NCI-H82 (cell line): ENCODE results near the gene LTN1.
A peak's percentile ranks its signal among the peaks of the same experiment; 100 is the strongest.
"Not testable (repeated sequence)": the region's sequence is repeated elsewhere in the genome, so short reads cannot be mapped to it uniquely, and the experiment has no call there.

ENCODE experiments used
- DNase-seq: peaks from one replicate; lab custom pipeline; 2025; lab: John Stamatoyannopoulos, UW

LTN1 gene, protein sequence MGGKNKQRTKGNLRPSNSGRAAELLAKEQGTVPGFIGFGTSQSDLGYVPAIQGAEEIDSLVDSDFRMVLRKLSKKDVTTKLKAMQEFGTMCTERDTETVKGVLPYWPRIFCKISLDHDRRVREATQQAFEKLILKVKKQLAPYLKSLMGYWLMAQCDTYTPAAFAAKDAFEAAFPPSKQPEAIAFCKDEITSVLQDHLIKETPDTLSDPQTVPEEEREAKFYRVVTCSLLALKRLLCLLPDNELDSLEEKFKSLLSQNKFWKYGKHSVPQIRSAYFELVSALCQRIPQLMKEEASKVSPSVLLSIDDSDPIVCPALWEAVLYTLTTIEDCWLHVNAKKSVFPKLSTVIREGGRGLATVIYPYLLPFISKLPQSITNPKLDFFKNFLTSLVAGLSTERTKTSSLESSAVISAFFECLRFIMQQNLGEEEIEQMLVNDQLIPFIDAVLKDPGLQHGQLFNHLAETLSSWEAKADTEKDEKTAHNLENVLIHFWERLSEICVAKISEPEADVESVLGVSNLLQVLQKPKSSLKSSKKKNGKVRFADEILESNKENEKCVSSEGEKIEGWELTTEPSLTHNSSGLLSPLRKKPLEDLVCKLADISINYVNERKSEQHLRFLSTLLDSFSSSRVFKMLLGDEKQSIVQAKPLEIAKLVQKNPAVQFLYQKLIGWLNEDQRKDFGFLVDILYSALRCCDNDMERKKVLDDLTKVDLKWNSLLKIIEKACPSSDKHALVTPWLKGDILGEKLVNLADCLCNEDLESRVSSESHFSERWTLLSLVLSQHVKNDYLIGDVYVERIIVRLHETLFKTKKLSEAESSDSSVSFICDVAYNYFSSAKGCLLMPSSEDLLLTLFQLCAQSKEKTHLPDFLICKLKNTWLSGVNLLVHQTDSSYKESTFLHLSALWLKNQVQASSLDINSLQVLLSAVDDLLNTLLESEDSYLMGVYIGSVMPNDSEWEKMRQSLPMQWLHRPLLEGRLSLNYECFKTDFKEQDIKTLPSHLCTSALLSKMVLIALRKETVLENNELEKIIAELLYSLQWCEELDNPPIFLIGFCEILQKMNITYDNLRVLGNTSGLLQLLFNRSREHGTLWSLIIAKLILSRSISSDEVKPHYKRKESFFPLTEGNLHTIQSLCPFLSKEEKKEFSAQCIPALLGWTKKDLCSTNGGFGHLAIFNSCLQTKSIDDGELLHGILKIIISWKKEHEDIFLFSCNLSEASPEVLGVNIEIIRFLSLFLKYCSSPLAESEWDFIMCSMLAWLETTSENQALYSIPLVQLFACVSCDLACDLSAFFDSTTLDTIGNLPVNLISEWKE (N-terminal part only)

GRCh38 chr21:28992526-28993292 lies at the start of gene LTN1:
LTN1 (minus strand) TSS chr21:28992877; CDS start chr21:28992805, 72 bp downstream.
- peak; percentile 100 for DNase-seq

- no peak for DNase-seq
These were observed 42.0 kb upstream of the LTN1 start for GRCh38 chr21:29034678-29035077.

GRCh38 chr21:29033871-29034270 lies 41.2 kb upstream of the LTN1 start:
- no peak for DNase-seq

DNA sequence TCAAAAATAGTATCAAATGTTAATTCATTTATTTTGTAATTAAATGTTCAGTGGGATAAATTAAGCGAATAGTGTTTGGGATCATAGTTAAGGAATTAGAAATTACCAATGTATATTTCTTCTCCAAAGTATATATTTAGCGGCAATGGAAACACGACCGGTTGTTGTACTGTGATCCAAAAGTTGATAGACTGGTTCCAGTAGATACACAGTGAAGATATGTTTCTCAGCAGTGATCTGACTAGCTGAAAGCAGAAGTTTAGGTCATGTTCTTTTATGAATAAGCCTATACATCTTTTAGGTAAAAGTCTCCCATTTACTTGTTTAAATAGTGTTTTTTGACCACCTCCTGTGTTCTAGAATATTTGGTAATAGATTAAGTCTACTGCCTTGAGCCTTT lies 40.6 kb upstream of the LTN1 start:
- no peak for DNase-seq

DNA sequence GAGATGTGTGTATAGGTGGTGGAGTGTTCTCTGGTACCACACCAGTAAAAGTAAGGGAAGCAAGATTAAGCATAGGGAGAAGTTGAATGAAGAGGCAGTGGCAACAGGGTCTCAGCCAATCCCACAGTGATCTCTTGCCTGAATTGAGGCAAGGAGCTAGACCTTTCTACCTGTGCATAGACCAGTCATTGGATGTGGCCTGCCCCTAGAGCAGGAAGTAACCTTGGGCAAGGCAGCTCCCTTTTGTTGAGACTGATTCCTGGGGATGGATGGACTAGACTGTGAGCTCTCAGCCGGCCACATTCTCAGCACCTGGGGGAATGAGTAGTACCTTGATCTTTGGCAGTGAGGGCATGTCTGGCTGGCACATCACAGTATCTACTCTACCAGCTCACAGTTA lies 38.2 kb upstream of the LTN1 start:
- DNase-seq = no peak

DNA sequence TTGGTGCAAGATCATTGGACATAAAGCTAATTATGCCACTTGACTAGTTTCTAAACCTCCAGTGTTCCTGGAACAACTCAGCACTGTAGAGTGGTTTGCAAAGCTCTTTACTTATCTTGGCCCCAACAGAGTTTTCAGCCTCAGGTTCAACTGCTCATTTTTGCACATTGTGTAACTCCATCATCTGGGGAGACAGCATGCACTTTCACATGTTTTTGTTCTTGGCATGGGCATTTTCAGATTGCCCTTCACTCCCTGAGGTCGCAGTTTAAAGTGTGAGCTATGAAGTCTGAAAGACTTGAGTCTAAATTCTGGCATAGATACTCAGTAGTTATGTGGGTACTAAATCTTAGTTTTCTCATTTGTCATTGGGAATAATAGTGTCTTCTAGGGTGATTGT lies 36.8 kb upstream of the LTN1 start:
- DNase-seq = no peak

GRCh38 chr21:29025328-29025713 lies 32.6 kb upstream of the LTN1 start:
- DNase-seq = peak; percentile 11

DNA sequence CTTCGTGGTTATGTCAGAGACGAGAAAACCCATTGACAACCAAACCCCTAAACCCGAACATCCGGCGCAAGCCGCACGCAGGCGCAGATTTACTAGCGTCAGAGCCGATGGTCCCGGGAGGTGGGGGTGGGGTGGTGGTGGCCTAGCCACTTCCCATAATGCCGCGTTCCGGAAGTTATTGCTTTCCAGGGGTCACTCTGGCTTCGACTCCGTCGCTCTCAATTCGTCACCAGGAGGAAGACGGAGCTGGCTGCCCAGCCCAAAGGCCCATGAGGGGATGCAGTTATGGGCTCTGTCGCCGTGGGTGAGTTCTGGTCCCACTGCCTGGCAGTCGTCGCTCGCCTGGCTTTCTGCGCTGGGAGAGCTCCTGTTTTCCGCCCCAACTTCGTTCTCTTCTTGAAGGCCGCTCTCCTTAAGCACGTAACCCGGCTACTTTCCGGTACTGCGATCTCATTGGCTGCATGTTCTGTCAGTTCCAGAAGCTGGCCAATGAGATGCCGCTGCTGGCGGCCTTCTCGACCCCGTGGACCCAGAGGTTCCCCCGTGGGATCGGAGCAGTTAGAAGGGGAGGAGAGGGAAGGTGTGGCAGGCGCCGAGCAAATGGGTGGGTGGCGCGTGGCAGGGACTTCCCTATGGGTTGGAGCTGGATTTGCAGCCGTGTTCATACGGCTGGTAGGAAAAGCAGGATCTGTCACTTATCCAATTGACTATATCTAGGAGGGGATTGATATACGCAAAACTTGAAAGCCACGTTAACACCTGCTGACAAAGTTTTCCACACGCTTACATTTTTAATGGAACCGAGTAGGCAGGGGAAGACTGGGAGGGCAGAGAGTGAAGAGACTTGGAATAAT lies 32.0 kb upstream of the LTN1 start, which contains the start of gene USP16:
Gene USP16, plus strand, starts transcription at position 195 of the 854 bp plus-strand sequence. CDS start 3,246 bp downstream, outside the sequence.
- DNase-seq = peak; percentile 98

DNA sequence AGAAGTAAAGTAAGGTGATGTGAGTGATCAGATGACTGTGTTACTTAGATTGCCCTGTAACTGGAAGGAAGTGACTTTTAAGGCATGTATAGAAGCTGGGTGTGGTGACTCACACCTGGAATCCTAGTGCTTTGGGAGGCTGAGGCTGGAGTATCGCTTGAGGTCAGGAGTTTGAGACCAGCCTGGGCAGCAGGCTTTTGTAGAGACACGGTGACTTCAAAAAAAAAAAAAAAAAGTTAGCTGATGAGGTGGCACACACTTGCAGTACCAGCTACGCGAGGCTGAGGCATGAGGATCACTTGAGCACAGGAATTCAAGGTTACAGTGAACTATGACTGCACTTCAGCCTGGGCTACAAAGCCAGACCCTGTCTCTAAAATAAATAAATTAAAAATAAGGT lies 29.5 kb upstream of the LTN1 start:
- DNase-seq = no peak

GRCh38 chr21:29018540-29018939 lies 25.9 kb upstream of the LTN1 start:
- peak; percentile 32 for DNase-seq

GRCh38 chr21:29017639-29018237 lies 25.1 kb upstream of the LTN1 start:
- DNase-seq = peak; percentile 26

DNA sequence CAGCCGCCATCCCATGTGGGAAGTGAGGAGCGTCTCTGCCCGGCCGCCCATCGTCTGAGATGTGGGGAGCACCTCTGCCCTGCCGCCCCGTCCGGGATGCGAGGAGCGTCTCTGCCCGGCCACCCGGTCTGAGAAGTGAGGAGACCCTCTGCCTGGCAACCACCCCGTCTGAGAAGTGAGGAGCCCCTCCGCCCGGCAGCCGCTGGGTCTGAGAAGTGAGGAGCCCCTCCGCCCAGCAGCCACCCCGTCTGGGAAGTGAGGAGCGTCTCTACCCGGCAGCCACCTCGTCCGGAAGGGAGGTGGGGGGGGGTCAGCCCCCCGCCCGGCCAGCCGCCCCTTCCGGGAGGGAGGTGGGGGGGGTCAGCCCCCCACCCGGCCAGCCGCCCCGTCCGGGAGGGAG lies 18.6 kb upstream of the LTN1 start:
- DNase-seq = not testable (repeated sequence)

- no peak for DNase-seq
These were observed 15.7 kb upstream of the LTN1 start for GRCh38 chr21:29008367-29008766.

DNA sequence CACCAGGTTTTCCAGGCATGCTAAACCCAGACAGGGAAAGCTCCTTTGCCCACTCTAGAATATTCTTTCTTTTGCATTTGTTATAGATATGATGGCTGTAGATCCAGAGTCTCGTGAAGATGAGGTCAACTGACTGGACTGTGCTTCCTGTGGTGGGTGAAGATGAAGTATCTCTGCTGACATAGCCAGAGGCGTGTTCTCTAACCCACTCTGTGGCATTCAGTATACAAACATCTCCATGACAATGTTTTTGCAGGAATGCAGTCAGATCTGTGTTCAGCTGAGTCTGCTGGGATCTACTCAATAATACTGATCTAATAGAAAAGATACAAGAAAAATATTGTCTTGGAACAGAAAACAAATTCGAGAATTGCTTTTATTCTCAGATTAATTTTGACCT lies 15.1 kb upstream of the LTN1 start:
- no peak for DNase-seq

DNA sequence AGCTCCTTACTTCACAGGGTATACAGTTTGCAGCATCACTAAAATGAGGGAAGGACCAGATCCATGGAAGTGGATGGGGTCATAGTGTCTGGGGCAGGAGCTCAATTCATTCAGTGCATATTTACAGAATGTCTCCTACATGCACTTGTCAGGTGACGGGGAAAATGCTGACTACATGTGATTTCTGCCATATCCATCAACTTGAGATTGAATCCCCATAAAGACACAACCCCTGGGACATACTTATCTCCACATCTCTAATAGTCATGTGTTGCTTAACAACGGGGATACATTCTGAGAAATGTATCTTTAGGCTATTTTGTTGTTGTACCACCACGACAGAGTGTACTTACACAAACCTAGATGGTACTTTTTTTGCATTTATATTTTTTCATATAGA lies 14.5 kb upstream of the LTN1 start:
- DNase-seq = no peak

- no peak for DNase-seq
These were observed 13.0 kb upstream of the LTN1 start for GRCh38 chr21:29005696-29006095.

- DNase-seq = peak; percentile 98
These were observed 9.9 kb upstream of the LTN1 start for GRCh38 chr21:29002442-29003144.

- no peak for DNase-seq
These were observed 584 bp upstream of the LTN1 start for GRCh38 chr21:28993293-28993629.

DNA sequence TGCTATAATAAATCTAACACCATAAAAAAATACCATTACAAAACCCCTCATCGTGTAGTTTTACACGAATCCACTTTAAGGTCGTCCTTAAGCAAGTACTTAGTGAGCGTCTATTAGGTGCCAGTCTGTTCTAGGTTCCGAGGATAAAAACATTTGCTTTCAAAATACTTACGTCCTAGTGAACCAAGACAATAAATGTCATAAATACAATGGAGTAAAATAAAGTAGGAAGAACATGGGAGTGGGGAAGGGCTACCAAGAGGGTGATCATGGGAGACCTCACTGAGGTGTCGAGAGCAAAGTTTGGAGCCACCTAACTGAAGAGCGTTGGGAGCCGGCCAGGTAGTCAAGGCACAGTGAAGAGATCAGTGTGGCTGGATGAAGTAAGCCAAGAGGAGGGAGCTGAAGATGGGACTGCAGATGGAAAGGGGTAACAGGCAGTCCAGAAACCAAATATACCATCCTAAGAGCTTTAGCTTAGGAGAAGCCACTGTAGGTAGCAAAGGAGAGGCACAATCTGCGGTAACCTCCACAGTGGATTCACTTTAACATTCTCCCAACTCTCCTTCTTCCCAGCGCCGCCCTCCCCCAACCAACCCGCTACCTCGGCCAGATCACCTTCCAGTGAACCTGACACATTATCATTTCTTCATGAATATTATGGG lies 684 bp downstream of the LTN1 start:
- DNase-seq = peak; percentile 41
